ENCODE results near the gene MLIP.
"Not testable (repeated sequence)": the region's sequence is repeated elsewhere in the genome, so short reads cannot be mapped to it uniquely, and the experiment has no call there.

Gene MLIP

GRCh38 chr6:54140811-54141210 is 29.6 kb downstream of the MLIP start:
- DNase-seq (ENCODE audit: low read depth), result no peak

- no peak for DNase-seq (ENCODE audit: low read depth)
Observed at GRCh38 chr6:54142889-54143519, 31.8 kb downstream of the MLIP start.

- DNase-seq (ENCODE audit: low read depth), result no peak
Observed at GRCh38 chr6:54151861-54152260, 40.6 kb downstream of the MLIP start.

DNA sequence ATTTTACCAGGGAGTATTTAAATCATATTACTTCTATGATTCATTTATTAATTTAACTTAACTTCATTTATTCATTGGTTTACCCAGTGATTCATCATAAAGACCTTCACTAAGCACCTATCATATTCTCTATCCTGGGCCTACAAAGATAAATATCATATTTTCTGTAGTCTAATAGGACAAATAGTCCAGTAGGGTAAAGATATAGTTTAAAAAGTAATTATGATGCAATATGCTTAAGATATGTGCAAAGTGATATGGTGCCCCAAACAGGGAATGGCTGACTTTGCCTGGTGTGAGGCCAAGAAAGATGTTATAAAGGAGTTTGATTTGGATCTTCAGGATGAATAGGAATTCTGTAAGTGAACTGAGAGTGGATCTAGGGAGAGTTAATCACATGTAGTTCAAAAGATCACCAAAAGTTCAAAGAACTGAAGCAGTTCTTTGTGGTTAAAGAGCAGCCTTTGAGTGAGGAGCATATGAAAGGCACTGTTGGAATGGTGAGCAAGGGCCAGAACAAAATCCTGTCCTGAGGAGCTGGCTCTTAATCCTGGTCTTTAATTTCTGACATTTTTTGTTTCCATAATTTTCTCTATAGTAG is 45.5 kb downstream of the MLIP start:
- DNase-seq (ENCODE audit: low read depth), result no peak

DNA sequence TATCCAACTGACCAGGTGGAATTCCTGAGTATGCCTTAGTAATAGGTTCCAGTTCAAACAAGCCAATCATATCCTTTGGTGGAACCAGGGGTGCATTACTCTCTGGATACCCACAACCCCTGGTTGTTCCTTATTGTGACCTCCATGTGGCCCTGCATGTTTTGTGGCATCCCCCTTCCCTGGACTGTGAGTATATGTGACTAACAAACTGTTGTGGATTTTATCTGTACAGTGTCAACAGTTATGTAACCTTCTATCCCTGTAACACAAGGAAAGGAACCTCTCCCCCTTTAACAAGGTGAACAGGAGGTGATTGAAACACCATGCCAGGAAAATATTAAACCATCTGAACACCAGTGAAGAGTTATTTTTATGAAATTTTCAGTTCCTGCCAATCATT is 46.2 kb downstream of the MLIP start:
- no peak for DNase-seq (ENCODE audit: low read depth)

DNA sequence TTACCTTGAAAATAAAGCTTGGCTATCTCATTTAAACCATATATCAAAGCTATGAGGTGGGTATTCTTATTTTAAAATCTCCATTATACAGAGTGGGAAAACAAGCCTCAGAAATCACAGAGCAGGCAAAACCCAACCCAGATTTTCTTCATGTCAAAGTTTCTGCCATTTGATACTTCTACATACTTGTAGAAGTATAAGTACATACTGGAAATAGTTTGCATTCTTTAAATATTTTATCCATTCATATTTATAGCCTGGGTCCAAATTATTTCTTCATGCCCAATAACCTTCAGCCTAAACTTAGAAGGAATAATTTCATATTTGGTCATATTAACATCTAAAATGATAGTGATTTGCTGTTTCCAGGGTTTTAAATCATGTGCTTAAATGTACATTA is 61.8 kb downstream of the MLIP start:
- no peak for DNase-seq (ENCODE audit: low read depth)

DNA sequence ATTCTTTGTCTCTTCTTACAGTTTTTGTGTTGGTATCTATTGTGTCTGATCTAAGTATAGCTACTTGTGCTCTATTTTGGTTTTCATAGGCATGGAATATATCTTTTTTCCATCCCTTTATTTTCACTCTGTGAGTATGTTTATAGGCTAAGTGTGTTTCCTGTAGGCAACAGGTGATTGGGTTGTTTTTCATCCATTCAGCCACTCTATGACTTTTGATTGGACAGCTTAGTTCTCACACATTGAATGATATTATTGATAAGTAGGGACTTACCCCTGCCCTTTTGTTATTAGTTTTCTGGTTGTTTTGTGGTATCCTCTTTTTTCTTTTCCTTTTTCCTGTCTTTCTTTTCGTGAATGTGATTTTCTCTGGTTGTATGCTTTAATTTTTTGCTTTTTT is 67.9 kb downstream of the MLIP start:
- DNase-seq (ENCODE audit: low read depth), result no peak

DNA sequence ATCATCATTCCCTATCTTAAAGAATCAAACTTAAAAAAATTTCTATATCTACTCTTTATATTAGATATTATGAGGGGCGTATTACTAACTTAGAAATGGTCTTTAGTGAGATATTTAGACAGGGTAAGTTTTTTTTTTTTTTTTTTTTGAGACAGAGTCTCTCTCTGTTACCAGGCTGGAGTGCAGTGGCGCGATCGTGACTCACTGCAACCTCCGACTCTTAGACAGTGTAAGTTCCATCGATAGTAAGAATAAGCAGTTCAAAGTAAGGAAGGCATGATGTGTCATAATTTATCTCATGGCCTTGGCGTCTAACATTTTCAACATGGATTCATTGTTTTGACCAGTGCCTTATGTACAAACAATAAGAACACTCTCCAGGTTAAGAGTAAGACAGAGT is 72.4 kb downstream of the MLIP start:
- no peak for DNase-seq (ENCODE audit: low read depth)

DNA sequence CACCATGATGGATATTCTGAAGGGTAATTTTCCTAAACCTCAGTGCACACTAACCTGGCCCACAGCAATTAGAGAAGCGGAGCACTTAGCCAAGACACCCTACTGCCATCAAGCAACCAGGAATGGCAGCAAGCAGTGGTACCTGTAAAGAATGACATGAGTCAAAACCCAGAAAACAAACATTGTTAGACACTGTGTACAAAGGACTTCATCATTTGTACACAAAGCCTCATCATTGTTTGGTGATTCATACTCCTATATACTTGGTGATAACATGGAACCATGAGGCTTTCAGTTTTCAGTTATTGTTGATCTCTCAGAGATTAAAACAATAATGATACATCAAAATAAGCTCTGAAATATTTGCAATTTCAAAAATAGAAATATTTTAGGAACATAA is 74.6 kb downstream of the MLIP start:
- no peak for DNase-seq (ENCODE audit: low read depth)

GRCh38 chr6:54188846-54189245 is 77.6 kb downstream of the MLIP start:
- no peak for DNase-seq (ENCODE audit: low read depth)

DNA sequence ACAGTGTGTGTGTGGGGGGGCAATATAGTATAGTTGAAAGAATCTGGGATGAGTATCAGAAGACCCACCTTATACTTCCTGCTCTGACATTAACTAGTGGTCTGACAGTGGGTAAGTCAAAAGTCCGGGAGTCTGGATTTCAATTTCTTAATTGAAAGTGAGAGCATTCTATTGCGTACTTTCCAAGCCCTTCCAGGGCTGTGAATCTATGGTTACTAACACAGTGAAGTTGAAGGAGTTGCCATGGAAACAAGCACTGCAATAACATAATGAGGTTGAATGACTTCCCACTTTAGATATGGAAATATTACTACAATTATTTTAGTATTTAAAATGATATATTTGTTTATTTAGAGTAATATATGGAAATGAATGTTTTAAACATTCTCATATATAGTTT is 80.2 kb downstream of the MLIP start:
- DNase-seq (ENCODE audit: low read depth), result no peak

DNA sequence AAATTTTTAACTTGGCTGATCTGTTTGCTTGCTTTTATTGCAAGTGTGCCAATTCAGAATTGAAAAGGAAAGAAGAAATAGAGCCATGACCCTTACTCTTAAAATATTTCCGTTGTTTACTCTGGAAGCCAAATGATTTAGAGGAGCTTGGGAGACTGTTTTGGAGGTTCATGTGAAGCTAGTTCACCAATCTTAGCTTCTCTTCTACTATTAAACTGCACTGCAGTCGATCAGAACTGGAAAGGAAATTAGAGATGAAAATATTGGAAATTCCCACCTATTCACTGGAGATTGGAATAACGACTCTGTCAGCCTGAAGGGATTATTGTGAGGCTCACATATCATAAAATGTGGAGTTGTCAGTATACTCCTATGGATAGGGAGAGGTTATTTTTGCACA is 81.8 kb downstream of the MLIP start:
- no peak for DNase-seq (ENCODE audit: low read depth)

GRCh38 chr6:54193560-54193959 is 82.3 kb downstream of the MLIP start:
- DNase-seq (ENCODE audit: low read depth), result no peak

DNA sequence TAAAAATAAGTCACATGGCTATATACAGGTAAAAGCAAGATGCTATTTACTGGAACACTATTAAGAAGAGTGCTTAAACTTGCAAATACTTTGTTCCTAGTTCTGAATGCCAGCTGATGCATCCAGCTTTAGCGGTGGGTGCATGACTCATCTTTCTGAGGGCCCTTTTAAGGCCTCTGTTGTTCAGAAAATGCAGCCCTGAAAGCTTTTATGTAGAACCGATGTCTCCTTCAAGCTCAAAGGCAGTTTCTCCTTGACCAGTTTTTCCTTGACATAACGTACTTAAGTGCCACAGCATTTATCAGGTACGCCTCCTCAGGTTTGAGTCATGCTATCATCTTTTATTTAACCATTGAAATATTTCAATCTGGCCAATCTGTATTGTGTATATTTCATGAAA is 82.8 kb downstream of the MLIP start:
- no peak for DNase-seq (ENCODE audit: low read depth)

GRCh38 chr6:54195637-54196036 is 84.4 kb downstream of the MLIP start:
- DNase-seq (ENCODE audit: low read depth), result no peak

DNA sequence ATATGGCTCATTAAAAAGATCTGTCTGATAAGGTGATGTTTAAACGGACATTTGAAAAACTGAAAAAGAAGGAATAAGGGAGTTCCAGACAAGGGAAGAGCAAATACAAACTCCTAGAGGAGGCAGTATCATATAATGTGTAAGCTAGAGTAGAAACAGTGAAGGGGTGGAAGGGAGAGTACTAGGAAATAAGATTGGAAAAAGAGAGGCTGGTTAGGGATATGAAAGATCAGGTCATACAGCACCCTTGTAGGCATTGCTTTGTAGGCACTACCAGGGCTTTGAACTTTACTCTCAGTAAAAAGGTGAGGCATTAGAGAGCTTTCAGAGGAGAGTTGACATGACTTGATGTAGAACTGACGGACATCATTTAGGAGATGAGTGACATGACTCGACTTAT is 85.7 kb downstream of the MLIP start:
- DNase-seq (ENCODE audit: low read depth), result no peak

DNA sequence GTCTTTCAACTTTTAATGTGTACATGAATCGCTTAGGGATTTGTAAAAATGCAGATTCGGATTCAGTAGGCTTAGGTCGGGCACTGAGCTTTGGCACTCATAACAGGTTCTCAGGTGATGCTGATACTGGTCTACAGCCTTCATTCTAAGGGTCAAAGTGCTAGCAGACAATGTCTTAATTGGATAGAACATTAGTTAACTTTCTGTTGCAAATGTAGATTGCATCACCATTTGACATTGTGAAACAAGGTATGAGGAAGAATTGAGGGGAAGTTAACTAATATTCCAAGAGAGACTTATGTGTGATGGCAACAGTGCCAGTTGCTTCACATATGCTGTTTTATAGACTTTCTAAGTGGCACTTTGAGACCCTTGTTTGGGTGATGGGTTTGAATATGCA is 86.9 kb downstream of the MLIP start:
- DNase-seq (ENCODE audit: low read depth), result no peak

- not testable (repeated sequence) for DNase-seq (ENCODE audit: low read depth)
Observed at GRCh38 chr6:54203474-54204035, 92.3 kb downstream of the MLIP start.

- no peak for DNase-seq (ENCODE audit: low read depth)
Observed at GRCh38 chr6:54204921-54205591, 93.8 kb downstream of the MLIP start.

- DNase-seq (ENCODE audit: low read depth), result no peak
Observed at GRCh38 chr6:54206510-54206909, 95.3 kb downstream of the MLIP start.

GRCh38 chr6:54209983-54210382 is 98.7 kb downstream of the MLIP start:
- not testable (repeated sequence) for DNase-seq (ENCODE audit: low read depth)

GRCh38 chr6:54214286-54214685 is 103.0 kb downstream of the MLIP start:
- no peak for DNase-seq (ENCODE audit: low read depth)

- DNase-seq (ENCODE audit: low read depth), result no peak
Observed at GRCh38 chr6:54216336-54216735, 105.1 kb downstream of the MLIP start.

Measured in activated T-helper 1 cell treated with Interleukin-2 at 50 U/mL for 16 hours (primary cell).